Stimulated activated CD8-positive, alpha-beta memory T cell treated with anti-CD3 and anti-CD28 coated beads, Interleukin-15, amount 100 ng/mL, for 24 hours (primary cell): Measurements from ENCODE around the gene BBOX1.
"Not testable (repeated sequence)": the region's sequence is repeated elsewhere in the genome, so short reads cannot be mapped to it uniquely, and the experiment has no call there.

ENCODE experiments used
- DNase-seq: peaks from one replicate; pipeline ENCODE4 v3.0.0-alpha.2; 2020; ENCODE audit warnings: low read depth

The BBOX1 gene, protein sequence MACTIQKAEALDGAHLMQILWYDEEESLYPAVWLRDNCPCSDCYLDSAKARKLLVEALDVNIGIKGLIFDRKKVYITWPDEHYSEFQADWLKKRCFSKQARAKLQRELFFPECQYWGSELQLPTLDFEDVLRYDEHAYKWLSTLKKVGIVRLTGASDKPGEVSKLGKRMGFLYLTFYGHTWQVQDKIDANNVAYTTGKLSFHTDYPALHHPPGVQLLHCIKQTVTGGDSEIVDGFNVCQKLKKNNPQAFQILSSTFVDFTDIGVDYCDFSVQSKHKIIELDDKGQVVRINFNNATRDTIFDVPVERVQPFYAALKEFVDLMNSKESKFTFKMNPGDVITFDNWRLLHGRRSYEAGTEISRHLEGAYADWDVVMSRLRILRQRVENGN

DNA sequence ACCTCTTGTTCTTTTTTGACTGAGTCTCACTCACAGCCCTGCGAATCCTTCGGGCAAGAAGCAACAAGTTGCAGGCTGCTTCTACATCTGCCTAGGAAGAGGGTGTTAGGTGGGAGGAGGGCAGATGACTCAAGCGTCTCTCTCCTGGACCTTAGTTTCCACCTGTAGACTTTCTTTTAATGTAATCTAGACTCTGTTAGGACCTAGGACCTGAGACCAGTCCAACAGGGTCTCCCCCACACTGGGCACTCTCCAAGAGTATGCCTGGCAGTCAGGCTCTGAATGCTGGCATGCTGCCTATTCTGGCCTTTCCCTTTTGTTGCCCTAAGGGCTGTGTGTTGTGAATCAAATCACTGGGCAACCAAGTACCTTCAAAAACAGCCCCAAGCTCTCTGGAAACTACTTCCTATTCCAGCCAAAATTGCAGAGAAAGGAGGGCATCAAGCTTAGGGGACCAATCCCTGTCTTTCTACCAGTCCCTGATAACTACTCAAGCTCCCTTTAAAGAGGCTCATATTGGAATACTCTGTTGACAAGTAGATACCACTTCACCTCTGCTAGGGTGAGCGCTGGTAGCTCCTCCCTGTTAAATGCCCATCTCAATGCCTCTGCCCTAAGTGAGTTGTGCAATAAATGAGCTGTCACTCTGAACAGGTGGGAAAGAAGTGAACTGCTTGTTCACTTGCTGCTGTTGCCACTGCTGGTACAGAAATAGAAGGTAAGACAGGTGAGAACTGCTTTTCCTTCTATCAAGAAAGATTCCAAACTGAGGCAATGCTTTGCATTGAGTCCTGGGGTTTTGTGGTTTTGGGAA is at the start of gene BBOX1:
TSS of gene BBOX1 (plus strand) at position 514 of the 814 bp plus-strand sequence. CDS start 14,616 bp downstream, outside the sequence.
- DNase-seq, result no peak

DNA sequence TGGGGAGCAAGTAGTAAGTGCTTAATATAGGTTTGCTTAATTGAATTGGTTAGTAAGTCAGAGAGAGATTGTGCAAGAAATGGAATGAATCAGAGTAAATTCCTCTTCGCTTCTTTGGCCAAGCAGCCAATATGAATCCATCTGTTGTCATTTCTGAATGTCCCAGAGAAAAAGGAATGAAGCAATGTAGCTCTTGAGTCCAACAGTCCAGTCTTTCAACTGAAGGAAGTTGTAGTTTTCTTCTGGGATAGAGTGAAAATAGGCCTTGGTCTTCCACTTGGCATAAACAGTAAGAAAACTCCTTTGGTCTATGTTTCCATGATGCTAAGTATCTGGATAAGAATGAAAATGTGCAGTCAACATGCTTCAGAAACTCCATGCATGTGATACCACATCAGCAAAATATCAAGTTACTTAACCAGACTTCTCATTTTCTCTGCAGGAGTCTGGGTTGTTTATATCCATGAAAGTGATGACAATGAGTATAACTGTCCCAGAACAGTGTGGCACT is 48.5 kb upstream of the BBOX1 start:
- no peak for DNase-seq

DNA sequence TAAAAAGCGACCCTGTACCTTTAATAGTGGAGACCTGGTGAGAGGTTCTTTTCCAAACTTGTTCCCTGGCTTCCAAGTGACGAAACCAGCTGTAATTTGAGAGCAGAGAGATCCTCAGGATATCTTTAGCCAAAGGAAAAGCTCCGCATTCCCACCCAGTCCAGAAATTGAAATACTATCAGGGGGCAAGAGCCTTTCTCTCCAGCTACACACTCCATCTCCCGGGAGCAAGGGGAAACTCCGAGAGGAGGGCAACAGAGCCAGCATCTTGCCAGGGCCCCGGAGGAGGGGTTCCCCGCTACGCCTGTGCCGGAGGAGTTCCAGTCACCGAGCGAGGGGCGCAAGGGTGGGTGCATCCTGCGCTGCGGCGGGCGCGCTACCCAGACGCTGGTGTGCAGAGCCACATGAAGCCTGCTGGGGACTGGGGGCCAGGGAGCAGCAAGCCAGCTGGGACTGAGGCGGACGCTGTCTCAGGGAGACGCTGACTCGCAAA is 46.6 kb upstream of the BBOX1 start, which contains the start of gene FIBIN:
TSS of gene FIBIN (plus strand) at position 148 of the 493 bp plus-strand sequence. CDS start 415 bp downstream, outside the sequence.
- DNase-seq, result no peak

DNA sequence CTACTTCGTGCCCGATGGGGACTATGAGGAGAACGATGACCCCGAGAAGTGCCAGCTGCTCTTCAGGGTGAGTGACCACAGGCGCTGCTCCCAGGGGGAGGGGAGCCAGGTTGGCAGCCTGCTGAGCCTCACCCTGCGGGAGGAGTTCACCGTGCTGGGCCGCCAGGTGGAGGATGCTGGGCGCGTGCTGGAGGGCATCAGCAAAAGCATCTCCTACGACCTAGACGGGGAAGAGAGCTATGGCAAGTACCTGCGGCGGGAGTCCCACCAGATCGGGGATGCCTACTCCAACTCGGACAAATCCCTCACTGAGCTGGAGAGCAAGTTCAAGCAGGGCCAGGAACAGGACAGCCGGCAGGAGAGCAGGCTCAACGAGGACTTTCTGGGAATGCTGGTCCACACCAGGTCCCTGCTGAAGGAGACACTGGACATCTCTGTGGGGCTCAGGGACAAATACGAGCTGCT is 46.0 kb upstream of the BBOX1 start:
- DNase-seq, result no peak

DNA sequence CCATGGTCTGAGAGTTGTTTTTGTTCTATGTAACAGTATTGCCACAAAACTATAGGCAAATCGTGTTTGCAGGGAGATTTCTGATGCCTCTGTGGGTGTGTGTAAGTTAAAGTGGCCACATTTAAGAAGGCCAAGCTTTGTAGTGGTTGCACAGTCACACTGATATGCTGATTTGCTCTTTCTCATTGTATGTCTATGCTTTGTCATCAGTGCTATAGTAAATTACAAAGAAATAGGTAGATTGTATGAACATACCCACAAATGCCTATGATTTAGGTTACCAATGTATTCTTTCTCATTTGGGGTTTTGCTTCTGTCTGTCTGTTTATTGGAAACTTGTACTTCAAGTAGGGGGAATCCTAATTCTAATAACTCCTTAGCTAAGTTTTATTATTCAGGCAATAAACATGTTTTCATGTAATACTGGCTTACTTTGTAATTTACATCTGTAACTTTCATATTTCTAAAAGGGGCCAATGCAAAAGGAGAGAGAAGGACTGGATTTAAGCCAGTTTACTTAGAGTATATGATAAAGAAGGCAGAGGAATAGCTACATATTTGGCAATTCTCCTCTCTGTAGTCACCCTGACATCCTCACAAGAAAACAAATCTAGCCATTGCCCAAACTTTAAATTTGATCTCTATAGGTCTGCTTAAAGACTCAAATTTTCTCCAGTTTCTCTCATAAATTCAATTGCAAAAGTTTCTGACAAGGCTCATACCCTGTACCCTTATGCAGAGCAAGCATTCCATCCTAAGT is 44.7 kb upstream of the BBOX1 start:
- no peak for DNase-seq

DNA sequence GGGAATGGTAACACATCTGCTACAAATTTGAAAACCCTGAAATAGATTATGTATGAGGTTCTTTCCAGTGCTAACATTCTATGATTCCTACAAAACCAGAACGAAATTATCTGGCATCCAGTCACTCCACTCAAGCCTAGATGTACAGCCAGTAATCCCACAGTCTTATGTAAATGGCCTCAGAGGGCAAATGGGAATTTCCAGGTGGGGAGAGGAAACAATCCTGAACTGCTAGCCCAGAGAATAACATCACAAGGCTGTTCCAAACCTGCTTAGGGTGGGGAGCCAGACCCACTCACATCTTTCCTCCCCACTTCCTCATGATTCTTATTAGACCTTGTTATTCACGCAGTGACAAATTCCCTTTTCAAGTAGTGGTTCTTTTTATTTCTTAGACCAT is 43.2 kb upstream of the BBOX1 start:
- DNase-seq, result no peak

DNA sequence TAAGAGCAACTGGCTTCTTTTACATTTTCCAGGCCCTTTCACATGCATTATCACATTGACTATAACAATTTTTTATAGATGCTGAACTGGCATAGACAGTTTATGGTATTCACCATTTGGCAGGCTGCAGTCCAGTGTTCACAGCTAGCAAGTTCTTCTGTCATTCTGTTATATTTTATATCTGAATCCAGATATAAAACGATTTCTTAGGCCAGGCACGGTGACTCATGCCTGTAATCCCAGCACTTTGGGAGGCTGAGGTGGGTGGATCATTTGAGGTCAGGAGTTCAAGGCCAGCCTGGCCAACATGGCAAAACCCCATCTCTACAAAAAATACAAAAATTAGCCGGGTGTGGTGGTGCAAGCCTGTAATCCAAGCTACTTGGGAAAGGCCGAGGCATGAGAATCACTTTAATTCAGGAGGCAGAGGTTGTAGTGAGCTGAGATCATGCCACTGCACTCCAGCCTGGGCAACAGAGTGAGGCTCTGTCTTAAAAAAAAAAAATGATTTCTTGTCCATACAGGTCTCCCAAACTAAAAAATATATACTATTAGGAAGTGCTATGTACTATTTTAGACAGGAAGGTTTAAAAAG is 39.4 kb upstream of the BBOX1 start:
- DNase-seq, result not testable (repeated sequence)

DNA sequence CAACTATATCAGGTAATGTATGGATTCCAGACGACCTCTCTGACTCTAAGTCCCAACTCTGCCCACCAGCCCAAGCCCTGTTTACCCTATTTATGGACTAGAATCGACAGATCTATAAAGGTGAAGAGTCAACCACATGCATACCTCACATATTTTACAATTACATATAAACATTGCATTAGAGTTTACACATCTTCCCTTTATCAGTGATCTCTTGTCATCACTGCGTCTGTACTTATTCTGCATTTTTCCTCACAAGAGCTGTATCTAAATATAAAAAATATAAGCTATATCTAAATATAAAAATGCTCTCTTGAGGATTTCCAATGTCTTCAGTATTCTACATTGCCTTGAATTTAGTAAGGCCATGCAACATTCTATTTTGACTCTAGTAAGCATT is 38.2 kb upstream of the BBOX1 start:
- DNase-seq, result no peak

DNA sequence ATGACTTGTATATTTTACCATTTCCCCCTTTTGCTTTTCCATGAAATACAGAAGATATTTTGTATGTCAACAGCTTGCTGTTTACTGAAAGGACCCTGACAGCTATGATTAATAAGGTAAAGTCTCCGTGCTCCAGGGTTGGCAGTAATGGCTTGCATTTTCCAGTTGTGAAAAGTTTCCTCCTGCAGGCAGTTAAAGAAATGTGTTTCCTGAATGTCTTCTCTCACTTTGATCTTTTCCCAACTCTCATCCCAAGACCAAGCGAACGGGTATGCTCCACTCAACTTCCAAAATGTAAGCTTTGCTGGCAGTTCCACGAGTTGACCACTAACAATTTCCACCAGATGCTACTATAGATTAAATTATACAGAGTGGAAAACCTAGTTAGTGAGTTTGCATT is 37.8 kb upstream of the BBOX1 start:
- no peak for DNase-seq

DNA sequence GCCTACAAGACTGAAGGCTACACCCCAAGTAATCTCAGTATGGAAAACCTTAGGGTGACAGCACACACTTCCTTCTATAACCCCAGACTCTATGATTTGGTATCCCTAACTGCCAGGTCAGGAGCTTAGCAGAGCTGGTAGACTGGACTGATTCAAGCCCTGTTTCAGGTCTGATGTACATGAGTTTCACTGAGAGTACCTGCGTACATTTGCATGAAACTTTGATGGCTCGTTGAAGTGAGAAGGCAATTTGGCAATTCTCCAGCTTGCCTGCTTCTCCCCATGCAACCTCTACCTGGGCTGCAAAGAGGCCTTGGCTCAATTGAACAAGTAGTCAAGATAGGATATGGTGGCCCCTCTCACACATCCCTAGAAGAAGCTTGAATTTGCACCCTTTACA is 36.5 kb upstream of the BBOX1 start:
- no peak for DNase-seq

DNA sequence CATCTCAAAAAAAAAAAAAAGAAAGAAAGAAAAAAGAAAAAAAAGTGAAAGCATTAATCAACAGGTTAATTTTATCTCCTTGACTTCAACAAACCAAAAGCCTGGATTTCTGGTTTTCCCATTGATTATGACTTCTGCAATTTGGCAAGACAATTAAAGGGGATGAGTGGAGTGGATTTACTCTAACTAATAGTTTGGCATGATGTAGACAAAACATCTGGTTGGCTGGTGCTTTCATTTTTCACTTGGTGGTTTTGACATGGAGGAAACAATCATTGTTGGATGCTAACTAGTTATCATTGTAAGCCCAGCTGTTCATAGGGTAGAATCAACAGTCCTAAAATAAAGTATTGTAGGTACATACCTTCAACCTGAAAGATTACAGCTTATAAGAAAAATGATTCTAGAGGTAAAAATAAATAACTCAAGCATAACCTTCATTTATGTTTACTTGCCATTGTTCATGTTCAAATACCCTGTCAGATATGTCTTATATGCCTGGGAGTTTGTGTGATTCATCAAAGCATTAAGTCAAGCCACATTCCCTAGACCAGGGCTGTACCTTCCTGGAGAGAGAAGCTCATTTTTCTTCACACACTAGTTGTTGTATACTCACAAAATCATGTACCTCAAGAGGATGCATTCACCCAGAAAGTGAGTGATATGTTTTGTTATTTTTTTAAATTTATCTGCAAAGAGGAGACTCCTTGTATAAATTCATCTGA is 31.6 kb upstream of the BBOX1 start:
- DNase-seq, result no peak

DNA sequence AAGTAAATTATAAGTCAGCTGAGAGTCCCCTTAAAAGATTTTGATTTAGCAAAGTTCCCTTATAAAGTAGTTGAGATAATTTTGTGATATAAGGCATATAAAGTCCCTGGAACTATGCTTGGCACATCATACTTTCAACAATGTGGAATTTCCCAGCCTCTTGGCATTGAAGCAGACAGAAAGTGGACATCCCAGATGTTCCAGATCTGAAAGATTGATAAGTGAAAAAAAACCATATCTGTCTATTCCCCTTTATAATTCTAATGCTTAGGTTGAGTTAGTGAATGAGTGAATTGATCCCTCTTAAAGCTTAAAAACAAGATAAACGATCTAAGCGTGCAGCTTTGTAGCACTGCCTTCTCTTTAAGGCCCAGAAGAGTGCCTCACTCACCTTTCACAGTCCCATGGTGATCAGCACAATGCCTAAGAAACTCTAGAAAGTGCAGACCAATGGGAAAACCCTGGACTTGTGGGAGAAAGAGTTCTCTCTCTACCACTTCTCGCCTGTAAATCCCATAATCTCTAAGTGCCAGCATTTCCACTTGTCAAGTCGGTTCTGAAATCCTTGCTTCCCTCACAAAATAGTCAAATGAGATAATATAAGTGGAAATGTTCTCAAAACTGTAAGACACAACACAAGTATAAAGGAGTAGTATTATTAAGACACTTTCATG is 28.9 kb upstream of the BBOX1 start:
- DNase-seq, result no peak

DNA sequence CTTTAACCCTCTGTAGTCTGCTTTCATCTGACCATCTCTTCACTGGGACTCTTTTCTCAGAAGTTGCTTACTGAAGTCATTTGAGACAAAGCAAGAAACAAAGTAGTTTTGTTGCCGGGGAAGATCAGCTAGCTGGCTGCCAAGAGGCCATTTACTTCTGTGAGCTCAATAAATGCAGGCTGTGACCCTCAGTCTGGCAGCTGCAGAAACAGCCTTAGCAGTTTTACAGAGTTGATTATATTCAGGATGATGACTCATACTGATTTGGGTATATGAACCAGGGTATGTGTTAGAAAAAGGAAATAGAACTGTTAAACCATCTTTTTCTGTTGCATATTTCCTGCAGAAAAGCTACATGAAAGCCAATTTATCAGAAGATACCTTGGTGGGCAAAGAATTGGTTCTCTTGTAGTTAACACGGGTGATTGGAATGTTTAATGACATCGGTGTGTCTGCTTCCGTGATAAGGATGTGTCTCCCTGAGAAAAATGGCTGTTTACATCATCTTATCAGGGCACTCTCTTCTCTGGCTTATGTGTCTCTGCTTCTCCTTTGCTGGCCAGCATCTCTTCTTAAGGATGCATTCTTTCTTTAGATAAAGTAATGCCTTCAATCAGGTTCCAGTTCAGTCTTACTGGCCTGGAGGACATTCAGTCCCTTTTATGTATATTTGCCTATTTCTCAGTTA is 28.2 kb upstream of the BBOX1 start:
- DNase-seq, result no peak

DNA sequence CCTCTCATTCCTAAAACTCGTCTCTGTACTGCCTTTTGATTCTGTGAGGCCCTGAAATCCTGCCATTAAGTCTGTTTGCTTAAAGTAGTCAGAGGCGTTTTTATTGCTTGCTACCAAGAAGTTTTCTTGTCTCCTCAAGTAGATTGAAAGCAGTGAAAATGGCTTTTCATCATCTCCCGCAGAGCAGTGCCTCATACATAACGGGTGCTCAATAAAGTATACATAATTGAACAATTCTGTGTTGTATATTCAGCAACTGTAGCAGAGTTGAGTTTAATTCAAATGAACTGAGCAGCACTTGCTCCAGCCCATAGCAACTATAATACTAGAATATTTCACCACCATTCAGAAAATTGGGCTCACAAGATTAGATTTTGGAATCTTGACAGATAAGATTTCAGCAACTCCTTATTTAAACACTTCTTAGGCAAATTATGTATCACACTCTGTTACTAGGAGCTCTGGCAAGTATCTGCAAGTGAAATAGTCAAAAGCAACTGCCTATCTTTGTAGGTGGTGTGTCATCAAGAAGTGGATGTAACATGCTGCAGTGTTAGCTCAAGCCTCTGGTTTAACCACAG is 26.7 kb upstream of the BBOX1 start:
- no peak for DNase-seq

DNA sequence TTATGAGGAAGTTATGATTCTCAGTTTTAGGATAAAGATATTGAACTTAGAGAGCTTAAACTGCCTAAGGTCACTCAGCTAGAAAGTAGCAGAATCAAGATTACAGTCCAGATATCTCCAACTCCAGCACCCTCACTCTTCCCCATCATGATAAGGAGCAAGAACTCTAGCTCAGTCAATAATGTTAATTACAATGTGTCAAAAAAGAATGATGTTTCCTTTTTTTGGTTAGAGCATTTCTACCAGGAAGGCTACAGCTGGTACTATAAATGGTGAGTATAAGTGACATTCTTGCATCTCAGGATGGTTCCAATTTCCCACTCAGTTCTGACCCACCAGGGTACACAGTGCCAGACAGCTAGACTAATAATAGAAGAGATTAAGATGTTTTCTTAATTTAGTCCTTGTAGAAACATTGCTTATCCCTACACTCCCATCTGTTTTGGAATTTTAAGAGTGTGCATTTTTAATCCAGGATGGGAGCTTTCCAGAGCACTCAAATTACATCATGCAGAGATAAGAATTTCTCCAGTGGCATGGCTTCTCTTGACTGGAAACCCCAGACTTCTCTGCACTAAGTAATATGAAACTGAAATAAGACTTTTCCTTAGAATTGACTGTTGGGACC is 21.6 kb upstream of the BBOX1 start:
- DNase-seq, result no peak

DNA sequence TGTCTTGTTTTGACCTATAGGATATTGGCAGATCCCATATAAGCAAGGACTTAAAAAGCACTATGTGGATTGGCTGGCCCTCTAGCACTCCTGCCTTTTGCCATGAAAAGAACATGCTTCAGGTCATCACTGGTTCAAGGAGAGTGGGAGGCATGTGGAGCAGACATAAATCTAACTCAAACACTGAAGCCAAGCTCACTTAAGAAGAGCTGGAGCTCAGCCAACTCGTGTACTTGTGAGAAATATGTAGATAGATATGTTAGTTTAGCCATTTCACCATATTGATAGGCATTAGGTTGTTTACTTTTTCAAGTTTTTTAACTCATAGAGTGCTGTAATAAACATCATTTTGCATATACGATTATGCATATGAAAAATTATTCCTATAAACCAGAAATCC is 19.9 kb upstream of the BBOX1 start:
- no peak for DNase-seq

DNA sequence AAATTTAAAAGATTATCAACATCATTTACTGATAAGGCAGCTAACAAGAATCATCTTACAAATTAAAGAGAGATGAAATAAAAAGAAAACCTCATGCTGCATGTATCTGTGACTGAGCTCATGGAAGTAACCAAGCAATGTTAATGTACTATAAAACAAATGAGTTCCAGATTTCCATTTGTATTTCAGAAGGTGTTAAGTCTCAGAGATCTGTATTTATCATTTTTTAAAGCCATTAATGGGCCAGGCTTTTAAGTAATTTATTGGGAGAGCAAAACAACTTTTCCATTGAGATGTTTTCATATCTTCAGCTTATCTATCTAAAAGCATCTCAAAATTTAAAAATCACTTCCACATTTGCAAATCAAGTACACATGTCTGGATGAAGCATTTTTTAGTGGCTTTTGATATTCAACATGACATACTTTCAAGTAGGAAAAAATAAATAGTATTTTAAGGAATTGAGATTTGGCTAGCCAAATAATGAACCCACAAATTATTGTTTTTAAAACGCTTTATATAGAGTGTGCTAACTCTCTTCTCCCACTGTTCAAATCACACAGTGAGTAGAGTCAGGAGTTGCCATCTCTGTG is 17.9 kb upstream of the BBOX1 start:
- no peak for DNase-seq

DNA sequence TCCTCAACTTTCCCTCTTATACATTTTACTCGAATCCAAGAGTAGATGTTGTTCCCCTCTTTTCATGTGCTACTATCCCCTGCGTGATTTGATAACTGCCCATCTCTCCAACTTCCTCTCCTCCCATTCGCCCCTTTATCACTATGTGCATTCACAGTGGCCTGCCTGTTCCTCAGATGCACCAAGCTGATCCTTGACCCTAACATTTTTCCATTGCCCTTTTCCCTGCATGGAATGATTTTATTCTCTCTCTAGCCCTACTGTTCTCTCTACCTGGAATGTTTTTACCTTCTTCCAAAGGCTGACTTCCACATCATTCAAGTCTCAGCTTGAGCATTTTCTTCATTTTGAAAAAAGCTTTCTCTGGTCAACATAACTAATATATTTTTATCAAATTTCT is 15.8 kb upstream of the BBOX1 start:
- no peak for DNase-seq
